ENCODE results near the gene RTL3. TPM values are rescaled to one million over a fixed set of nuclear protein-coding genes. Genes with fewer than 3 reads are reported as not detected.

The RTL3 gene
- total and polyA plus RNA-seq, 9 of the 15 experiments (the other 6 are each of a cell fraction or from before 2014, with no cell fraction given), result not detected

DNA sequence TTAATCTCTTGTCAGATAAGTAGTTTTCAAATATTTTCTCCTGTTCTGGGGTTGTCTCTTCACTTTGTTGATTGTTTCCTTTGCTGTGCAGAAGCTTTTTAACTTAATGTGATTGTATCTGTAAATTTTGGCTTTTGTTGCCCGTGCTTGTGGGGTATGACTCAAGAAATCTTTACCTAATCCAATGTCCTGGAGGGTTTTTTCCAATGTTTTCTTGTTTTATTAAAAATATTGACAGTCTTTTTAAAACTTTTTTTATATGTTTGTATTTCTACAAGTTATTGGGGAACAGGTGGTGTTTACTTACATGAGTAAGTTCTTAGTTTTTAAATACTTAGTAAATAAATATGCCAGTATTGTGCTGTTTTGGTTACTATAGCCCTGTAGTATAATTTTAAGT is 44.9 kb downstream of the RTL3 start (continued):
- TF ChIP-seq, protein P1, sequence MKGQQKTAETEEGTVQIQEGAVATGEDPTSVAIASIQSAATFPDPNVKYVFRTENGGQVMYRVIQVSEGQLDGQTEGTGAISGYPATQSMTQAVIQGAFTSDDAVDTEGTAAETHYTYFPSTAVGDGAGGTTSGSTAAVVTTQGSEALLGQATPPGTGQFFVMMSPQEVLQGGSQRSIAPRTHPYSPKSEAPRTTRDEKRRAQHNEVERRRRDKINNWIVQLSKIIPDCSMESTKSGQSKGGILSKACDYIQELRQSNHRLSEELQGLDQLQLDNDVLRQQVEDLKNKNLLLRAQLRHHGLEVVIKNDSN (CRISPR knock-in tag; IDR thresholded peaks at IDR 0.05), result no peak
- TF ChIP-seq NCOA6 (IDR thresholded peaks at IDR 0.05), result no peak
- no peak for TF ChIP-seq LCOR (CRISPR knock-in tag; IDR thresholded peaks at IDR 0.05)
- TF ChIP-seq, protein P2, sequence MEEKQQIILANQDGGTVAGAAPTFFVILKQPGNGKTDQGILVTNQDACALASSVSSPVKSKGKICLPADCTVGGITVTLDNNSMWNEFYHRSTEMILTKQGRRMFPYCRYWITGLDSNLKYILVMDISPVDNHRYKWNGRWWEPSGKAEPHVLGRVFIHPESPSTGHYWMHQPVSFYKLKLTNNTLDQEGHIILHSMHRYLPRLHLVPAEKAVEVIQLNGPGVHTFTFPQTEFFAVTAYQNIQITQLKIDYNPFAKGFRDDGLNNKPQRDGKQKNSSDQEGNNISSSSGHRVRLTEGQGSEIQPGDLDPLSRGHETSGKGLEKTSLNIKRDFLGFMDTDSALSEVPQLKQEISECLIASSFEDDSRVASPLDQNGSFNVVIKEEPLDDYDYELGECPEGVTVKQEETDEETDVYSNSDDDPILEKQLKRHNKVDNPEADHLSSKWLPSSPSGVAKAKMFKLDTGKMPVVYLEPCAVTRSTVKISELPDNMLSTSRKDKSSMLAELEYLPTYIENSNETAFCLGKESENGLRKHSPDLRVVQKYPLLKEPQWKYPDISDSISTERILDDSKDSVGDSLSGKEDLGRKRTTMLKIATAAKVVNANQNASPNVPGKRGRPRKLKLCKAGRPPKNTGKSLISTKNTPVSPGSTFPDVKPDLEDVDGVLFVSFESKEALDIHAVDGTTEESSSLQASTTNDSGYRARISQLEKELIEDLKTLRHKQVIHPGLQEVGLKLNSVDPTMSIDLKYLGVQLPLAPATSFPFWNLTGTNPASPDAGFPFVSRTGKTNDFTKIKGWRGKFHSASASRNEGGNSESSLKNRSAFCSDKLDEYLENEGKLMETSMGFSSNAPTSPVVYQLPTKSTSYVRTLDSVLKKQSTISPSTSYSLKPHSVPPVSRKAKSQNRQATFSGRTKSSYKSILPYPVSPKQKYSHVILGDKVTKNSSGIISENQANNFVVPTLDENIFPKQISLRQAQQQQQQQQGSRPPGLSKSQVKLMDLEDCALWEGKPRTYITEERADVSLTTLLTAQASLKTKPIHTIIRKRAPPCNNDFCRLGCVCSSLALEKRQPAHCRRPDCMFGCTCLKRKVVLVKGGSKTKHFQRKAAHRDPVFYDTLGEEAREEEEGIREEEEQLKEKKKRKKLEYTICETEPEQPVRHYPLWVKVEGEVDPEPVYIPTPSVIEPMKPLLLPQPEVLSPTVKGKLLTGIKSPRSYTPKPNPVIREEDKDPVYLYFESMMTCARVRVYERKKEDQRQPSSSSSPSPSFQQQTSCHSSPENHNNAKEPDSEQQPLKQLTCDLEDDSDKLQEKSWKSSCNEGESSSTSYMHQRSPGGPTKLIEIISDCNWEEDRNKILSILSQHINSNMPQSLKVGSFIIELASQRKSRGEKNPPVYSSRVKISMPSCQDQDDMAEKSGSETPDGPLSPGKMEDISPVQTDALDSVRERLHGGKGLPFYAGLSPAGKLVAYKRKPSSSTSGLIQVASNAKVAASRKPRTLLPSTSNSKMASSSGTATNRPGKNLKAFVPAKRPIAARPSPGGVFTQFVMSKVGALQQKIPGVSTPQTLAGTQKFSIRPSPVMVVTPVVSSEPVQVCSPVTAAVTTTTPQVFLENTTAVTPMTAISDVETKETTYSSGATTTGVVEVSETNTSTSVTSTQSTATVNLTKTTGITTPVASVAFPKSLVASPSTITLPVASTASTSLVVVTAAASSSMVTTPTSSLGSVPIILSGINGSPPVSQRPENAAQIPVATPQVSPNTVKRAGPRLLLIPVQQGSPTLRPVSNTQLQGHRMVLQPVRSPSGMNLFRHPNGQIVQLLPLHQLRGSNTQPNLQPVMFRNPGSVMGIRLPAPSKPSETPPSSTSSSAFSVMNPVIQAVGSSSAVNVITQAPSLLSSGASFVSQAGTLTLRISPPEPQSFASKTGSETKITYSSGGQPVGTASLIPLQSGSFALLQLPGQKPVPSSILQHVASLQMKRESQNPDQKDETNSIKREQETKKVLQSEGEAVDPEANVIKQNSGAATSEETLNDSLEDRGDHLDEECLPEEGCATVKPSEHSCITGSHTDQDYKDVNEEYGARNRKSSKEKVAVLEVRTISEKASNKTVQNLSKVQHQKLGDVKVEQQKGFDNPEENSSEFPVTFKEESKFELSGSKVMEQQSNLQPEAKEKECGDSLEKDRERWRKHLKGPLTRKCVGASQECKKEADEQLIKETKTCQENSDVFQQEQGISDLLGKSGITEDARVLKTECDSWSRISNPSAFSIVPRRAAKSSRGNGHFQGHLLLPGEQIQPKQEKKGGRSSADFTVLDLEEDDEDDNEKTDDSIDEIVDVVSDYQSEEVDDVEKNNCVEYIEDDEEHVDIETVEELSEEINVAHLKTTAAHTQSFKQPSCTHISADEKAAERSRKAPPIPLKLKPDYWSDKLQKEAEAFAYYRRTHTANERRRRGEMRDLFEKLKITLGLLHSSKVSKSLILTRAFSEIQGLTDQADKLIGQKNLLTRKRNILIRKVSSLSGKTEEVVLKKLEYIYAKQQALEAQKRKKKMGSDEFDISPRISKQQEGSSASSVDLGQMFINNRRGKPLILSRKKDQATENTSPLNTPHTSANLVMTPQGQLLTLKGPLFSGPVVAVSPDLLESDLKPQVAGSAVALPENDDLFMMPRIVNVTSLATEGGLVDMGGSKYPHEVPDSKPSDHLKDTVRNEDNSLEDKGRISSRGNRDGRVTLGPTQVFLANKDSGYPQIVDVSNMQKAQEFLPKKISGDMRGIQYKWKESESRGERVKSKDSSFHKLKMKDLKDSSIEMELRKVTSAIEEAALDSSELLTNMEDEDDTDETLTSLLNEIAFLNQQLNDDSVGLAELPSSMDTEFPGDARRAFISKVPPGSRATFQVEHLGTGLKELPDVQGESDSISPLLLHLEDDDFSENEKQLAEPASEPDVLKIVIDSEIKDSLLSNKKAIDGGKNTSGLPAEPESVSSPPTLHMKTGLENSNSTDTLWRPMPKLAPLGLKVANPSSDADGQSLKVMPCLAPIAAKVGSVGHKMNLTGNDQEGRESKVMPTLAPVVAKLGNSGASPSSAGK (IDR thresholded peaks at IDR 0.05), result no peak
- TF ChIP-seq ZNF589 (CRISPR knock-in tag; IDR thresholded peaks at IDR 0.05; ENCODE audit: low read depth), result no peak

Other genes starting within 250 kb of the RTL3 start
- gene LPAR4, start 88.4 kb upstream of the RTL3 start, total RNA-seq (2014; rRNA removed), result not detected in 2 replicates
- gene LPAR4, start 88.4 kb upstream of the RTL3 start, total RNA-seq (2014; rRNA removed; fragmentation: Illumina TruSeq; extraction: Trizol), result not detected in 2 replicates
- not detected in 2 replicates for gene LPAR4, start 88.4 kb upstream of the RTL3 start, total RNA-seq (2015; rRNA removed; fragmentation: Illumina TruSeq; extraction: Trizol)
- not detected in 2 replicates for gene LPAR4, start 88.4 kb upstream of the RTL3 start, total RNA-seq (2021)
- not detected in 2 replicates for gene LPAR4, start 88.4 kb upstream of the RTL3 start, polyA plus RNA-seq (2011; rRNA removed)
- not detected in 2 replicates for gene LPAR4, start 88.4 kb upstream of the RTL3 start, polyA plus RNA-seq (2014; fragmentation: Illumina TruSeq; extraction: Trizol)
- not detected for gene LPAR4, start 88.4 kb upstream of the RTL3 start, polyA plus RNA-seq (2014; fragmentation: Nextera tagmentation; extraction: Ambion mirVana)
- gene LPAR4, start 88.4 kb upstream of the RTL3 start, polyA plus RNA-seq (2014; rRNA removed), result not detected in 2 replicates

All from K562 (cell line).